Fibroblast of lung (primary cell): Measurements from ENCODE around the gene DNM1. TPM values are rescaled to one million over a fixed set of nuclear protein-coding genes. Genes with fewer than 3 reads are reported as not detected.

ENCODE experiments used
- DNase-seq, 2 donors: peaks; one replicate each; pipeline versions ENCODE4 v3.0.0 to v3.0.0-alpha.2; 2010; ENCODE audit warnings: low read depth in 2 of 2
- H2AFZ ChIP-seq: 2 replicates; pipeline ENCODE4 v1.5.1; 2012; ENCODE audit warnings: low read length, control low read depth, inconsistent platforms
- H3K27ac ChIP-seq: 2 replicates; pipeline ENCODE4 v1.5.1; 2011; ENCODE audit warnings: low read length, control low read depth; ENCODE audit not compliant: insufficient read depth
- H3K27me3 ChIP-seq: 2 replicates; pipeline ENCODE4 v1.5.1; 2011; ENCODE audit warnings: mild to moderate bottlenecking, low read length; ENCODE audit not compliant: control insufficient read depth, insufficient read depth
- H3K36me3 ChIP-seq: 2 replicates; pipeline ENCODE4 v1.5.1; 2011; ENCODE audit warnings: low read length; ENCODE audit not compliant: control insufficient read depth, insufficient read depth
- H3K4me1 ChIP-seq: 2 replicates; pipeline ENCODE4 v1.5.1; 2011; ENCODE audit warnings: low read length; ENCODE audit not compliant: control insufficient read depth, insufficient read depth; ENCODE audit errors: extremely low read depth
- H3K4me2 ChIP-seq: 2 replicates; pipeline ENCODE4 v1.5.1; 2011; ENCODE audit warnings: low read length, control low read depth; ENCODE audit not compliant: insufficient read depth; ENCODE audit errors: extremely low read depth
- H3K4me3 ChIP-seq, 4 experiments: fragments of 200-600 bp in 1 of 4; sonication (generic) in 1 of 4; replicated peaks in 1 of 4; 2 replicates each; pipeline ENCODE4 v1.5.1; 2011 to 2016; ENCODE audit warnings: low read length in 4 of 4, low read depth in 3 of 4, mild to moderate bottlenecking in 3 of 4, control low read depth in 2 of 4, inconsistent platforms in 1 of 4, mixed read lengths in 1 of 4; ENCODE audit not compliant: insufficient read depth in 1 of 4; ENCODE audit errors: control extremely low read depth in 1 of 4
- H3K79me2 ChIP-seq: 2 replicates; pipeline ENCODE4 v1.5.1; 2012; ENCODE audit warnings: mild to moderate bottlenecking, low read length, inconsistent platforms; ENCODE audit not compliant: control insufficient read depth, insufficient read depth
- H3K9ac ChIP-seq: 2 replicates; pipeline ENCODE4 v1.5.1; 2011; ENCODE audit warnings: mild to moderate bottlenecking, low read length, control low read depth; ENCODE audit not compliant: insufficient read depth
- H3K9me3 ChIP-seq: 2 replicates; pipeline ENCODE4 v1.5.1; 2012; ENCODE audit warnings: low read depth, low read length; ENCODE audit not compliant: control insufficient read depth, insufficient read depth
- H4K20me1 ChIP-seq: 2 replicates; pipeline ENCODE4 v1.5.1; 2011; ENCODE audit warnings: low read length; ENCODE audit not compliant: control insufficient read depth, insufficient read depth; ENCODE audit errors: extremely low read depth
- EZH2 ChIP-seq: IDR thresholded peaks from 2 replicates; pipeline ENCODE4 v1.5.1; 2012; ENCODE audit warnings: low read length, control low read depth, mild to moderate bottlenecking; ENCODE audit errors: missing control alignments
- polyA plus RNA-seq, 2 donors: library from polyadenylated mRNA; depleted of rRNA in 1 of 2; stranded (reverse) in 1 of 2; unstranded in 1 of 2; fragments of >200 nt; gene quantifications; 2 replicates each; pipeline ENCODE4 v1.2.1, GENCODE V29; 2011 to 2012; ENCODE audit warnings: missing spikeins in 1 of 2
- total RNA-seq: library from RNA; depleted of rRNA; stranded (reverse); fragments of >200 nt; gene quantifications from 2 replicates; pipeline ENCODE4 v1.2.1, GENCODE V29; 2014
- TF ChIP-seq, protein P1 (sequence below), 2 donors: IDR thresholded peaks in 1 of 2; conservative IDR thresholded peaks in 1 of 2; 1 replicate in 1 of 2; 2 replicates in 1 of 2; pipeline ENCODE4 v1.5.1; 2011 to 2012; ENCODE audit warnings: low read length in 2 of 2, control low read depth in 1 of 2, inconsistent platforms in 1 of 2, low read depth in 1 of 2, mild to moderate bottlenecking in 1 of 2

The DNM1 gene
- total and polyA plus RNA-seq, 2 donors (not counting 1 experiment from before 2014, with no cell fraction given), result 3.7 to 30.4 TPM

DNA sequence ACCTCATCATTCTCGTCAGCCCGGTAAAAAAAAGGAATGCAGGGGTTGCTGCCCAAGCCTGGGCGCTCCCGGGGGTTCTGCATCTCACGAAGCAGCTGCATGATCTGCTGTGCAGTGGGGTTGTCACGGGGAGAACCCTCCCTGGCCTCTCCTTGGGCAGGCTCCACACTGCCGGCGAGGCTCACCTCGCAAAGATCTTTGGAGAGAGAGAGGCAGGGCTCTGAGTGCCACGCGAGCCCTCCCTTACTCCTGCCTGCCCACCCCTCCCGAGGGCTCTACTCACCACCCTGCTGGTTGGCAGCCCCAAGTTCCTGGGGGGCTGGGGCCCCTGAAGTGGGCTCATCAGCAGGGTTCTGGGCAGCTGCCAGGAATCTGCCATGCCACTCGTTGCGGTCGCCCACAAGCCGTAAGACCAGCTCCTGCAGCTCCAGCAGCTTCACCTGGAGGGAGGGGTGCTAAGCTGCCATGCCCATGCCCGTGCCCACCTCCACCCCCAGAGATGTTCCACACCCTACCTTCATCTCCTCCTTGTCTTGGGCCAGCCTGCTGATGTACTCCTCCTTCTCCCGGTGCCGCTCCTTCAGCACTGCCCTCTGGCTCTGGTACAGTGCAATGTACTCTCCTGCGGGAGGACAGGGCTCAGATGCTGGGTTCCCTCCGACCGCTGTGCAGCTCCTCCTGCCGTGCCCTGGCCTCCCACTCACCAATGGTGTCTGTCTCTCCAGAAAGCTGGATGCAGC, 54.1 kb downstream of the DNM1 start:
- TF ChIP-seq, protein P1, sequence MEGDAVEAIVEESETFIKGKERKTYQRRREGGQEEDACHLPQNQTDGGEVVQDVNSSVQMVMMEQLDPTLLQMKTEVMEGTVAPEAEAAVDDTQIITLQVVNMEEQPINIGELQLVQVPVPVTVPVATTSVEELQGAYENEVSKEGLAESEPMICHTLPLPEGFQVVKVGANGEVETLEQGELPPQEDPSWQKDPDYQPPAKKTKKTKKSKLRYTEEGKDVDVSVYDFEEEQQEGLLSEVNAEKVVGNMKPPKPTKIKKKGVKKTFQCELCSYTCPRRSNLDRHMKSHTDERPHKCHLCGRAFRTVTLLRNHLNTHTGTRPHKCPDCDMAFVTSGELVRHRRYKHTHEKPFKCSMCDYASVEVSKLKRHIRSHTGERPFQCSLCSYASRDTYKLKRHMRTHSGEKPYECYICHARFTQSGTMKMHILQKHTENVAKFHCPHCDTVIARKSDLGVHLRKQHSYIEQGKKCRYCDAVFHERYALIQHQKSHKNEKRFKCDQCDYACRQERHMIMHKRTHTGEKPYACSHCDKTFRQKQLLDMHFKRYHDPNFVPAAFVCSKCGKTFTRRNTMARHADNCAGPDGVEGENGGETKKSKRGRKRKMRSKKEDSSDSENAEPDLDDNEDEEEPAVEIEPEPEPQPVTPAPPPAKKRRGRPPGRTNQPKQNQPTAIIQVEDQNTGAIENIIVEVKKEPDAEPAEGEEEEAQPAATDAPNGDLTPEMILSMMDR (conservative IDR thresholded peaks at IDR 0.05 in 1 of 2, IDR thresholded peaks at IDR 0.05 in 1 of 2; ENCODE audit: low read depth in 1 of 2, low read length in 2 of 2), result no peak
- TF ChIP-seq EZH2, result no peak
- Histone ChIP-seq H3K27me3 (no peaks in the 10 kb centered on the region), H3K9me3 (no peaks in the 10 kb centered on the region), H3K4me1 (no peaks in the 10 kb centered on the region), H3K36me3 (peaks cover 30% of the 10 kb centered on the region), H3K27ac (no peak overlapping the region), H3K4me2 (no peak overlapping the region), H4K20me1 (no peaks in the 10 kb centered on the region), H3K4me3 (no peak overlapping the region), H2AFZ (no peak overlapping the region), H3K9ac (no peak overlapping the region), H3K79me2 (no peaks in the 10 kb centered on the region)
- DNase-seq, result no peak

DNA sequence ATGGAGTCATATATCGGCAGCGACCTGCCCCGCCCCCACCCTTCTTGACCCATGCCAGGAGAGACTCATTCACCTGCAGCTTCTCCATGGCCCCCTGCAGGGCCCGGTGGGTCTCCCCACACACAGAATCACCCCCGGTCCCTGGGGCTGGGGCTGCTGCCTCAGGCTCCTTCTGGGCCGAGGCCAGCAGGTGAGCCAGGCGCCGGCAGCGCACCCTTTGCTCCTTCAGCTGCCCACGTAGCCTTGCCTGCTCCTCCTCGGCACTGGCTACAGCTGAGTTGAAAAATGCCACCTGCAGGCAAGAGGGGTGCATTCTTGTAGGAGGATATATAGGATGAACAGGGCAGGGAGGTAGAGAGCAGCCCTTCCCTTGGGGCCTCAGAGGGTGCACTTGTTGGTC, 54.7 kb downstream of the DNM1 start:
- H3K4me2 ChIP-seq, result no peak overlapping the region
- H3K9me3 ChIP-seq, result no peaks in the 10 kb centered on the region
- H3K4me3 ChIP-seq, result no peak overlapping the region
- H3K9ac ChIP-seq, result no peak overlapping the region
- no peaks in the 10 kb centered on the region for H4K20me1 ChIP-seq
- no peaks in the 10 kb centered on the region for H3K79me2 ChIP-seq
- no peaks in the 10 kb centered on the region for H3K4me1 ChIP-seq
- TF ChIP-seq, protein P1 (conservative IDR thresholded peaks at IDR 0.05 in 1 of 2, IDR thresholded peaks at IDR 0.05 in 1 of 2; ENCODE audit: low read depth in 1 of 2, low read length in 2 of 2), result no peak
- TF ChIP-seq EZH2, result no peak
- no peak overlapping the region for H2AFZ ChIP-seq
- H3K27ac ChIP-seq, result no peak overlapping the region
- peaks cover 33% of the 10 kb centered on the region for H3K36me3 ChIP-seq
- DNase-seq, result no peak
- no peaks in the 10 kb centered on the region for H3K27me3 ChIP-seq

DNA sequence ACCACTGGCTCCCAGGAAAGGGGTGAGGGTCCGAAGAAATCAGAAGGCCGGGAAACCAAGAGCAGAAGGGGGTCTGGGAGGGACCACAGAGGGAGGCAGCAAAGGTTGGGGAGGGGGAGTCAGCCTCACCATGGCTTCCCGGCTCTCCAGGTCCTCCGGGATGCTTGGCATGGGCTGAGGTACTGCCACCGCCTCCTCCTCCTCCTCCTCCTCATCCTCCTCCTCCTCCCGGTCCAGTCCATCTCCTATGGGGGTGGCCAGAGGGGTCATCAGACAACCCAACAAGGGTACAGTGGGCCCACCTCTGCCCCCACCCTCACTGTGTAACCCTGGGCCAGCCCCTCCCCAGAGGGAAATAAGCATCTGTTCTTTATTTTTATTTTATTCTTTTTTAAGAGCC, 55.1 kb downstream of the DNM1 start:
- no peaks in the 10 kb centered on the region for H3K79me2 ChIP-seq
- H3K9ac ChIP-seq, result no peak overlapping the region
- H3K4me2 ChIP-seq, result no peak overlapping the region
- no peak overlapping the region for H3K27ac ChIP-seq
- H3K9me3 ChIP-seq, result no peaks in the 10 kb centered on the region
- H2AFZ ChIP-seq, result no peak overlapping the region
- H3K36me3 ChIP-seq, result peaks cover 33% of the 10 kb centered on the region
- no peak for DNase-seq
- TF ChIP-seq EZH2, result no peak
- TF ChIP-seq, protein P1 (conservative IDR thresholded peaks at IDR 0.05 in 1 of 2, IDR thresholded peaks at IDR 0.05 in 1 of 2; ENCODE audit: low read depth in 1 of 2, low read length in 2 of 2), result no peak
- no peaks in the 10 kb centered on the region for H3K4me1 ChIP-seq
- no peak overlapping the region for H3K4me3 ChIP-seq
- no peaks in the 10 kb centered on the region for H3K27me3 ChIP-seq
- no peaks in the 10 kb centered on the region for H4K20me1 ChIP-seq
